ENCODE results near the gene GRIK4.

The GRIK4 gene

DNA sequence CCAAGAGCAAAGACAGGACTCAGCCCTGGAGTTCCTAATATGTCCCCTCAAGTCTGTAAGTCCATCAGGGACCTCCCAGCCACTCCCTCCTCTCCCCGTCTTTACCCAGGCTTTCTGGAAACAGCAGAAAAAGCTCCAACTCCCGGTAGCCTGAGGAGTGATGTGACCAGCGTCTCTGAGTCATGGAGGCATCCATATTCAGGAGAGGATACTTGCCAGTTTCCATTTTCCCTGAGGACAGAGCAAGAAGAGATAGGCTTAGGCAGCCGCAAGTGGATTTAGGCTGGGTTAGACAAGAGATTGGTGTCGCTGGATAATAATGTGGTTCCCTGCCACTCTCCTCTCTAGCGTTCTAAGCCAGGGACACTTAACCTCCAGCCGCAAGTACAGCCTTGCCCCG, 206.6 kb downstream of the GRIK4 start:
- H3K4me3 ChIP-seq (ENCODE audit: low read depth, low read length): no peak overlapping the region
- ChIA-PET CTCF (no interaction called here), POLR2A (no interaction called here)
- no peak for DNase-seq (ENCODE audit: low read depth, low spot score)
- TF ChIP-seq, protein P1, sequence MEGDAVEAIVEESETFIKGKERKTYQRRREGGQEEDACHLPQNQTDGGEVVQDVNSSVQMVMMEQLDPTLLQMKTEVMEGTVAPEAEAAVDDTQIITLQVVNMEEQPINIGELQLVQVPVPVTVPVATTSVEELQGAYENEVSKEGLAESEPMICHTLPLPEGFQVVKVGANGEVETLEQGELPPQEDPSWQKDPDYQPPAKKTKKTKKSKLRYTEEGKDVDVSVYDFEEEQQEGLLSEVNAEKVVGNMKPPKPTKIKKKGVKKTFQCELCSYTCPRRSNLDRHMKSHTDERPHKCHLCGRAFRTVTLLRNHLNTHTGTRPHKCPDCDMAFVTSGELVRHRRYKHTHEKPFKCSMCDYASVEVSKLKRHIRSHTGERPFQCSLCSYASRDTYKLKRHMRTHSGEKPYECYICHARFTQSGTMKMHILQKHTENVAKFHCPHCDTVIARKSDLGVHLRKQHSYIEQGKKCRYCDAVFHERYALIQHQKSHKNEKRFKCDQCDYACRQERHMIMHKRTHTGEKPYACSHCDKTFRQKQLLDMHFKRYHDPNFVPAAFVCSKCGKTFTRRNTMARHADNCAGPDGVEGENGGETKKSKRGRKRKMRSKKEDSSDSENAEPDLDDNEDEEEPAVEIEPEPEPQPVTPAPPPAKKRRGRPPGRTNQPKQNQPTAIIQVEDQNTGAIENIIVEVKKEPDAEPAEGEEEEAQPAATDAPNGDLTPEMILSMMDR (IDR thresholded peaks at IDR 0.05; ENCODE audit: insufficient read depth, low read length, missing control alignments): no peak

- TF ChIP-seq, protein P1 (IDR thresholded peaks at IDR 0.05; ENCODE audit: insufficient read depth, low read length, missing control alignments): no peak
- ChIA-PET POLR2A (no interaction called here), CTCF (interaction anchor here (1.2 to 1.9 kb wide), 3 partner anchors 27 to 208 kb away, joined by 4 to 5 read pairs (median 4); partner anchors contain the start of gene GRIK4)
- no peak for DNase-seq (ENCODE audit: low read depth, low spot score)
- H3K4me3 ChIP-seq (ENCODE audit: low read depth, low read length): no peak overlapping the region
Observed at GRCh38 chr11:120719348-120719747, 207.8 kb downstream of the GRIK4 start.

DNA sequence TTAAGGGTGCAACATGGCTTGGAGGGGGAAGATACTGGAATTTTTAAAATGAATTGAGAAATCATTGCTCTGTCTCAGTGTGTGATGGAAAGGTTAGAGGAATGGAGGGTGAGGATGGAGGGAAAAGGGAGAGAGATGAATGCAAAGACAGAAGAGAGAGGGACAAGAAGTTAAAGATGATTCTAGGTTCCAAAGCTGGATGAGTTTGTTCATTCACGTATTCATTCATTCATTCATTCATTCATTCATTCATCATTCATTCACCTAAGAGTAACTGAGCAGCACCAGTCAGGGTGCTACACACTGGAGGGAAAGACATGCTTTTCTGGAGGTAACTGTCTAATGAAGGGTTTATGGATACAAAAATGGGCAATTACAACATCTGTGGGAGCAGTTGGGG, 209.2 kb downstream of the GRIK4 start:
- ChIA-PET POLR2A (no interaction called here), CTCF (interaction anchor here (1.2 to 1.3 kb wide), 2 partner anchors 26 to 36 kb away, joined by 4 to 5 read pairs; no protein-coding TSS in a partner anchor)
- DNase-seq (ENCODE audit: low read depth, low spot score): no peak
- TF ChIP-seq, protein P1 (IDR thresholded peaks at IDR 0.05; ENCODE audit: insufficient read depth, low read length, missing control alignments): no peak
- H3K4me3 ChIP-seq (ENCODE audit: low read depth, low read length): no peak overlapping the region

DNA sequence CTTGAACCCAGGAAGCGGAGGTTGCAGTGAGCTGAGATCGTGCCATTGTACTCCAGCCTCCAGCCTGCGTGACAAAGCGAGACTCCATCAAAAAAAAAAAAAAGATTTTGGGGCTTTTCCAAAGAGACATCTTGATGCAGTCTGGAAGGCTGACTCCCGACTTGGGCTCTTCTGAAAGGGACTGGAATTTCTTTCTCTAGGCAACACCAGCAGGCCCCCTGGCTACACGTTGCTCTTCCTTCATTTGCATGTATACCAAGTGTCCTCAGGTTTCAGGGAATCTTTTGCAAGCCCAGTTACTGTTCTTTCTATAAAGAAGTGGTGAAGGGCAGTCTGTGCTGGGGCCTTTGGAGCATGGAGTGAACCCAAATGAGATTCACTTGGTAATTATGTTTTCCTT, 211.0 kb downstream of the GRIK4 start:
- ChIA-PET CTCF (no interaction called here), POLR2A (no interaction called here)
- H3K4me3 ChIP-seq (ENCODE audit: low read depth, low read length): no peak overlapping the region
- TF ChIP-seq, protein P1 (IDR thresholded peaks at IDR 0.05; ENCODE audit: insufficient read depth, low read length, missing control alignments): no peak
- no peak for DNase-seq (ENCODE audit: low read depth, low spot score)

DNA sequence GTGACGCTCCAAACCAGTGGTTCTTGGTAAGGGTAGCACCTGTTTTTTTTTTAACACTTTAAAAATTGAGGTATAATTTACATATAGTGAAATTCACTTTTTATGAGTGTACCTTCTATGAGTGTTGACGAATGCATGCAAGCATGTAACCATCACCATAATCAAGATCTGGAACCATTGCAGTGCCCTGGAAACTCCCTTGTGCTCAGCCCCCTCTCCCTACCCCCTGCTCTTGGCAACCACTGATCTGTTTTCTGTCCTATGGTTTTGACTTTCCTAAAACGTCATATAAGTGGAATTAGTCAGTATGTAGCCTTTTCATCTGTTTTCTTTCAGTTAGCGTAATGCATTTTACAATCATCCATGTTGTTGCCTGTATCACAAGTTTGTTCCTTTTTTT, 212.2 kb downstream of the GRIK4 start:
- CTCF ChIA-PET: no interaction called here
- H3K4me3 ChIP-seq (ENCODE audit: low read depth, low read length): no peak overlapping the region
- TF ChIP-seq, protein P1 (IDR thresholded peaks at IDR 0.05; ENCODE audit: insufficient read depth, low read length, missing control alignments): no peak
- POLR2A ChIA-PET: no interaction called here
- no peak for DNase-seq (ENCODE audit: low read depth, low spot score)

DNA sequence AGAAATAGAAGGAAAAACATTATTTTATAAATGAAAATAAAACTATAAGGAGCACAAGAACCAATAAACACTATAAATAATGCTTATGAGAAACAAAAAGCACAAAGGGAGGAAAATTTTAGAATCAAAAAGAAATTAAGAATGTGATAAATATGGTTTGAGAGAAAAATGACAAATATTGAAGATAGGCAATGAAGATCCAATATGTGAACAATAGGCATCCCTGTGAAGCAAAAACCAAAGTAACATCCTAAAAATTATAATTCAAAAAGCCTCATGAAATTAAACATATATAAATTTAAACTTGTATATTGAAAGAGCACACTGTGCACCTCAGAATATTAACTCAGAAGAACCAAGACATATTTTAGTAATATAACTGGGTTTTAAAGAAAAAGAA, 216.2 kb downstream of the GRIK4 start:
- H3K4me3 ChIP-seq (ENCODE audit: low read depth, low read length): no peak overlapping the region
- ChIA-PET CTCF (no interaction called here), POLR2A (no interaction called here)
- TF ChIP-seq, protein P1 (IDR thresholded peaks at IDR 0.05; ENCODE audit: insufficient read depth, low read length, missing control alignments): no peak
- no peak for DNase-seq (ENCODE audit: low read depth, low spot score)

Data from AG04449 (cell line).